GM21723 (cell line): Measurements from ENCODE around the gene KCNC2.

Source experiments
- ATAC-seq: cut with Tn5 transposase; IDR thresholded peaks from one replicate; pipeline ENCODE4 v1.9.1; 2021; ENCODE audit warnings: mild to moderate bottlenecking, moderate library complexity; ENCODE audit not compliant: unreplicated experiment

Gene KCNC2

DNA sequence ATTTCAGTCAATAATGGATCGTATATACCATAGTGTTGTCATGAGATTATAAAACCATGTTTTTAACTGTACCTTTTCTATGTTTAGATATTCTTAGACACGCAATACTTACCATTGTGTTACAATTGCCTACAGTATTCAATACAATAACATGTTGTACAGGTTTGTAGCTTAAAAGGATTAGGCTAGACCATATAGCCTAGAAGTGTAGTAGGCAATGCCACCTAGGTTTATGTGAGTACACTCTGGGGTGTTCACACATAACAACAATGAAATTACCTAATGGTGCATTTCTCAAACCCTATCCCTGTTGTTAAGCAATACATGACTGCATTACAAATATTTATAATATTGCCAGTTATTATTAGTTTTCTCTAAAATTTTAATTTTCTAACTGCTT, 144.2 kb downstream of the KCNC2 start:
- ATAC-seq = no peak

DNA sequence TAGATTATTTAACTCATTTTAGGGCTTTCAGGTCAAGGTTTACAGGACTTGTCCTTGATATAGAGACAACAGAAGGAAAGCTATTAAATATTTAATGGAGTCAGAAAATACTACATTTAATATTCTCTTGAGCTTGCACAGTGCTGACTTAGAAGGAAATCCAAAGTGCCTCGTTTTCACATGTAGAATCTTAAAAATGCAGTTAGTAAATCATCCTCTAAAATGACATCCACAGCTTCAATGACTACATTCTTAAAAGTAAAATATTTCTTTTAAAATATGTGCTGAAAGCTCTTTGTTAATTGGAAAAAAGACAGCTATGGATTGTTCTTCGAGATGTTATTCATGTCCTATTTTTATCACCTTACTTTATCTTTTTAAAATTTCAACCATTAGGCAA, 146.9 kb downstream of the KCNC2 start:
- no peak for ATAC-seq

- ATAC-seq = no peak
Observed at GRCh38 chr12:75058228-75058627, 151.4 kb downstream of the KCNC2 start.

GRCh38 chr12:75048767-75049166, 160.9 kb downstream of the KCNC2 start:
- no peak for ATAC-seq

GRCh38 chr12:75047885-75048525, 161.6 kb downstream of the KCNC2 start:
- no peak for ATAC-seq

GRCh38 chr12:75042125-75042524, 167.5 kb downstream of the KCNC2 start:
- no peak for ATAC-seq

DNA sequence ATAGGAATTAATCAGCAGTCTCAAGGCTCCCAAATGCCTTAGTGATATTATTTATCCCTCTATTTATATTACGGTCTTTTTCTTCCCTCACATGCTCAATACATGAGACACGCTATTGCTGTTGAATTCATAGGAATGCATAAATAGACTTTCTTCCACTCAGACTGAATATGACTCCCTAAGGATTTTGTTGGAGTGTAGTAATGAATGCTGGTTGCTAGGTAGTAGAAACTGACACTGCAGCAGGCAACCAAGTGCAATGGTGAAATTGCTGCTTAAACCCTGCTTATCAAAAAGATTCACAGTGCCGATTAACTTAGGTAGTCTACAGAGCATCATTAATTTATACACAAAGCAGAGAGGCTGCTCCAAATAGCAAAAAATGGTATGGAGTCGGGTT, 168.2 kb downstream of the KCNC2 start:
- ATAC-seq = no peak

DNA sequence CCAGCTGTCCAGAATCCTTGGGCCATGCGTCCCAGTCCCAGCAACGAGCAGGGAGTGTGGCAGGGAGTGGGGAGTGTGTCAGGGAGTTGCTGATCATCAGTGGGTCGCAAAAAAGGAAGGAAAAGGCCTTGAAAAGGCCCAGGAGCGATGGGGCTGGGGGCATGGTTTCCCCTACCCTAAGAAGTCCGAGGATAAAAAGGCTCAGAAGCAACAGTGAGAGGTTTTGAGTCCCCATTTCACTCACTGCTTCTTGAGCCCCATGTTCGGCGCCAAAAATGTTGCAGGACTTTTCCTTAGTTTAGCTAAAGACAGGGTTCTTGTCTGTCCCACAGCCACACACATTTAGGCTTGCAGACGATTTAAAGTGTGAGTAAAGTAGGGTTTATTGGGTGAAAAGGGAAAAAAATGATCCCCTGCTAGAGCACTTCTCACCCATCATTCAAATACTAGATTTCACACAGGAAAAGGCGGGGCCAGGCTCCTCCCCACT, 189.5 kb downstream of the KCNC2 start:
- no peak for ATAC-seq

DNA sequence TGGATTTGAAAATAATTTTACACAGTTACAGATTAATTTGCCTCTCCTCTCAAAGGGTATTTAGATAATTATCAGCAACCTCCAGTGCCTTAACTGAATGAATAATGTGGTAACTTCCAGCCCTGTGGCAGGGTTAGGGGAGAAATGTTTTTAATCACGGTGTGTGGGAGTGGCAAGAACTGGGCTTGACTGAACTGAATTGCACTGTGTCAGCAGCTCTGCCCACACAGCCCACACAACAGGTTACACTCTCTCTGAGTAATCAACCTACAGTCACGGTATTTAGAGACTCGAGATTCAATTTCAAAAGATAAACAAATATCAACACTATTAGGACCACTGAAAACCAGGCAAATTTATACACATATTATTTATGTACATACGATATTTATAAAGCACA, 198.5 kb downstream of the KCNC2 start:
- ATAC-seq = no peak

GRCh38 chr12:75007133-75007532, 202.5 kb downstream of the KCNC2 start:
- ATAC-seq = no peak

GRCh38 chr12:75000120-75000519, 209.5 kb downstream of the KCNC2 start:
- no peak for ATAC-seq

DNA sequence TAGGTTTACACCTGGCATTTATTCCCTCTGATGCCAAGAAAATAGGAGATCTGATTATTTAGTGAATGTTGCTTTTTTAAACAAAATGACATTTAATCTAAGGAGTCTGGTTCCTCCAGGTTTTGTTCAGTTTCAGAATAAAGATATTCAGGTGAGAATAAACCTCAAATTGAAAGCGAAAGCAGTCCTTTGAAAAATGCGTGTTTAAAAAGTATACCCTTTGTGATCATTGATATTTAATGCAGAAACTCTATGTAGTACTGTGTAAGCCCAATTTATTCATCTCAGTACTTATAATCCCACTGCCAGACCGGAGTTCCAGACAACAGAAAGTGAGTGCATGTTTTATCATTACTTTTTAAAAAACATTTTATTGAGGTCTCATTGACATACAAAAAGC, 210.2 kb downstream of the KCNC2 start:
- ATAC-seq = no peak
